Renal pelvis (tissue), 4 donors: Measurements from ENCODE around the gene ALK. TPM values are rescaled to one million over a fixed set of nuclear protein-coding genes. Genes with fewer than 3 reads are reported as not detected.

Experiments
- DNase-seq: peaks from one replicate; pipeline ENCODE4 v3.0.0-alpha.2; 2013
- polyA plus RNA-seq, 3 donors: library from polyadenylated mRNA; unstranded; fragments of 120-200 nt; gene quantifications; one replicate each; pipeline ENCODE4 v1.2.1, GENCODE V29; 2013; ENCODE audit not compliant: insufficient read length in 3 of 3

ALK gene
- polyA plus RNA-seq, 3 donors = 0.22 to 0.55 (median 0.36) TPM

DNA sequence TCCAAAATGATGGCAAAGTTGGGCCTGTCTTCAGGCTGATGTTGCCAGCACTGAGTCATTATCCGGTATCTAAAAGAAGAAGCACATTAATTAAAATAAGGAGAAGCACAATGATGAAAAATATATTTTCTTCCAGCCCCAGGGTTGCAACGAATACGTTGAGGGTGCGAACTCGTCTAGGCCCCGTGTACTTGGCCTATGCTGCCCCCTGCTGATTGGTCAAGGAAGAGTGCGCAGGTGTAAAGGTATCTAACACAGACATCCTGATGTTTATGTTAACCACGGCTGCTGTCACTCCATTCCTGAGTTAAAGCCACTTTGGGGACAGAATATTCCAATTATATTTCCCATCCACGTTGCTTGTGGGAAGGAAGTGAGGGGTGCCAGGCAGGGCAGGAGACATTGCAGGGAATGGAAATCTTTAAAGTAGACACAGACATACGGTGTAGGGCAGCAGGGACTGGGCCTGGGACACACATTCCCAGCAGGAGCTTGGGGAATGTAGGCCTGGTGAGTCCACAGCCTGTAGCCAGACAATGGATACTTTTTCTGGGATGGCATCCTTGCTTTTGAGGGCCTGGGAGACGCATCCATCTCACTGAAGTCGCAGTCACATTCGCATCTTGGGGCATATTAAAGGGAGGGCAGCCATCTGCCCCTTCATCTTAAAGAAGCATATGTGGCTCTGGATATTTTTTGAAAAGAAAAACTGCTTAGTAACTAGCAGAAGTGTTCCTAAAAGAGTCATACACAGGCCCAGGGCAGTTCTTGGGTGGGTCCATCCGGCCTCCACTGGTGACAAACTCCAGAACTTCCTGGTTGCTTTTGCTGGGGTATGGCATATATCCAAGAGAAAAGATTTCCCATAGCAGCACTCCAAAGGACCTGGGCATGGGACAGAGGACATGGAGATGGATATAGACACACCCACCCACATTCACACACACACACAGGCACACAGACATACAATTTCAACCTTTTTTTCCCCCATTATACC is 724.3 kb downstream of the ALK start:
- DNase-seq = peak; percentile 62

DNA sequence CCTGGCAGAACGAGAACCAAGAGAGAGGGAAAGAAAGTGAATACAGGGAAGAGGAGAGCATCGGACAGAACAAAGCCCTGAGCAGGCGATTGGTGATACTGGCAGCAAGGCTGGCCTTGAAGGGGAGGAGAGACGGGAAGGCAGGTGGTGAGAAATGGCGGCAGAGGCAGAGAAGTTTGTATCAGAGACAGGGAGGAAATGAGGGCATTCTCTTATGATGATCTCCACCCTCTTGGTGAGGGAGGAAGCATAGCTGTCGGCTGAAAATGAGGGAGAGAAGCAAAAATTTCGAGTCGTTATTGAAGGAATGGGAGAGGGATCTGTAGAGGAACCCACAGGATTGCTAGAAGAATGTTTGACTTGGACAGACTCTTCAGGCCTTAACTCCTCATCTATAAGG is 725.6 kb downstream of the ALK start:
- DNase-seq = no peak

DNA sequence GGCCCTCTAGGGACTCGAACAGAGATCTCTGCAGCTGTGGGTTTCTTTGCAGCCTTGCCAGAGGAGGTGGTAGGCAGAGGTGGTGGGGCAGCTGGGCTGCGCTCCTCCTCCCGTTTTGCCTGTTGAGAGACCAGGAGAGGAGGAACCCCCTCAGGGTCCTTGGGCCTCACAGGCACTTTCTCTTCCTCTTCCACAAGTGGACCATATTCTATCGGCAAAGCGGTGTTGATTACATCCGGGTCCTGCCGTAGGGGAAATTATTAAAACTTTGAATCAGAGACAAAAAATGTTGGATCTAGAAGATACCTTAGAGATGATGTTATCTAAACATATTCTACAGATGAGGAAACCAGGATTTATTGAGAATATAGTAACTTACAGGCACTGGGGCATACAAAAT is 727.7 kb downstream of the ALK start:
- DNase-seq = no peak

DNA sequence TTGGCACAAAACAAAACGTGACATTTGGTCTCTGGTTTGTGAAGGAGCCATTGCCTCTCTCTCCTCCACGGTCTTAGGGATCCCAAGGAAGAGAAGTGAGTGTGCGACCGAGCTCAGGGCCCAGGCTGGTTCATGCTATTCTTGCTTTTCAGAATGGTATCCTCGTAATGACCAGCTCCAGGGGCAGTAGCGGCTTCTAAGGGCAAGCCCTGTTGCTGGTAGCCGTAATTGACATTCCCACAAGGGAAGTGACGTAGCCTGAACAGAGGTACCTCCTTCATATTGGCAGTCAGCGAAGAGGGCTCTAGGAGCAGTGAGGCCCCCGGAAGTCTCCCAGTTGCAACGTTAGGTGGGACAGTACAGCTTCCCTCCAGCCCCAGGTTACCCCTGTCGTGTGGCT is 728.3 kb downstream of the ALK start:
- no peak for DNase-seq

DNA sequence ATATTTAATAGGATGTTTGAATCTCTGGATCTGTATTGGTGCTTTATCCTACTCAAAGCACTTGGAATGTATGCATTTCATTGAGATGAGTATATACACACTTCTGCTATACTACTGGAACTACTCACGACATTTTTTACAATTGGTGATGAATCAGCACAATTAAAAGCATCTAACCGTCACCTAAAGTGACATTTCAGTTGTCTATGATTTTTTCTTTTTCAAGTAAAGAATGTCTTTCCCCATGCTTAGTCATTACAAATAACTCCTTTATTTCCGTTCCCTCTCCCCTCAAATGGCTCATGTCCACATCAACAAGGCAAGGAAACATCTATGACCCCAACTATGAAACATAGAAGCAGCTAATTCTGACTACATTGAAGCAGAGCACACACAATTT is 728.9 kb downstream of the ALK start:
- no peak for DNase-seq

DNA sequence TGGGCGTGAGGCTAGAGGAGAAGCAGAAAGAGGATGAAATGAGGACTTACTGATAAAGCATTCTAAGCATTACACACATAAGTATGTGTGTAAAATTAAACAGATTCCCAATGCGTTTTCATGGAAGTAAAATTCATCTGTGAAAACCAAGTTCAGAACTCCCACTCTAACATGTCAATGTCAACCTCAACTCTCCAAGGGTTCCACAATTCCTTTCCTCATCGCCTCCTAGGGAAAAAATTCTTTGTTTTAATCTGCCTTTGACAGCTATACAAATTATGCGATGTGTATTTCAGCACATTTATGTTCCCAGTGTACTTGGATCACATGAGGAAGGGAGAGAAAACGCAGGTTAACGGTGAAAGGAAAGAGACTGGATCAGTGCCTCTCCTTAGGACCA is 729.6 kb downstream of the ALK start:
- no peak for DNase-seq

DNA sequence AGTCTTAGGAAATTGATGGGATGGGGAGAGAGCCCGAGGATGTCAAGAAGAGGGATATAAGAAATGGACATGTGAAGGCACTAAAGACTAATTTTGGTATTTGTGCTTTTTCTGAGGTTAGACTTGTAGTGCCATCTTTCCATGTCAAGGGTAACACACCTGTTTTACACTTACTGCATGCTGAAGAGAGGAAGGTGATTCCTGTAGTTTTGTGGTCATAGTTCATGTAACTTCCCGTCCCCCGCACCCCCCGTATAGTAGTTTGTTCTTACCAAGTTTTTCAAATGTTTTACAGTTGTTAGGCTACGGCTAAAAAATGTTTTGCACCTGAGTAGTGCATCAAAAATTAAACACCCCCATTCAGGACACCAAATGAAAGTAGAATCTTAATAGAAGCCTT is 732.3 kb downstream of the ALK start:
- DNase-seq = no peak

DNA sequence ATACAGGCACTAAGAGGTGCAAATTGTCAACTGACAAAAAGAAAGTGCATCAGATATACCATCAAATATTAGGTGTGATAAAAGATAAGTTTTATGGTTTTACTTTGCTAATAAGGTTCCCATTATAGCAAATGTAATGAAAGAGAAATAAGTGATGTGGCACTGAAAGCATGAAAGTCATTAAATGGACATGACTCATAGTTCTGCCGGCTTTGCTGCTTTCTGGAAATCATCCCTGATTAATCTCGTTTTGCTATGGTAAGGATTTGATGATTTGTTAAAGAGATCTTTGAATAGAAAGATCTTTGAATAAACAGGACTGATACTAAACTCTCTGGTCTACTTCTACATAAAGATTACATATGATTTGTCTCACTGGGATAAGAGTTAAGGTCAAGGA is 733.5 kb downstream of the ALK start:
- DNase-seq = no peak

DNA sequence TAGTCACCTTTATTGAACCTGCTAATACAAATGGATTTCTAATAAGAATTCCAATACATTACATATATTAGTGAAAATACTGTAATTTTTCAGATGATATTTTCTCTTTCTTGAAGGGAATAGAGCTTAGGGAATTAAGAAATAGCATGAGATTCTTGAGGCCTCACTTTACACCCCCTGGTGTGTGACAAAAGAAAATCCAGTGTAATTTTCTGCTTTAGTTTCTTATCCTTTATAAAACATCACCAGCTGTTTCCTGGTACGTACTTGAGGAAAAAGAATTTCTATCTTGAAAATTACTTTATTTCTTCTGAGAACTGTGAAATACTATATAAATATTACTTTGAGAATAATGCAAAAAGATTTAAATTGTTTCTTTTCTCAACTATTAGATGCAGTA is 734.6 kb downstream of the ALK start:
- DNase-seq = no peak

DNA sequence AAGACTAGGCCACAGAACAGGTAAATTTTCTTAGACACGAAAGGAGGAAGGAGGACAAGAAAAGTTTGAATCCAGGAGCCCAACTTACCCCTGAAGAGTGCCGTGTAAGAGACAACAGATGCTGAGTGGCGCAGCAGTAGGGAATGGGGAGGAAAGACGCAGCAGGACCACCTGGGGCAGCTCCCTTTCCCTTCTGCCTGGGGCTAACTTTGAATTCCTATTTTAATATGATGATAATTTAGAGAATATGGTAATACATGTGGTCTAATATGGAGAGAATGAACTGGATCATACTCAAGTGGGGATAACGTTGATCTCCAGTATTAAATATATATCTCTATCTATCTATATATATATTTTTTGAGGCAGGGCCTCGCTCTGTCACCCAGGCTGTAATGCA is 736.9 kb downstream of the ALK start:
- no peak for DNase-seq

DNA sequence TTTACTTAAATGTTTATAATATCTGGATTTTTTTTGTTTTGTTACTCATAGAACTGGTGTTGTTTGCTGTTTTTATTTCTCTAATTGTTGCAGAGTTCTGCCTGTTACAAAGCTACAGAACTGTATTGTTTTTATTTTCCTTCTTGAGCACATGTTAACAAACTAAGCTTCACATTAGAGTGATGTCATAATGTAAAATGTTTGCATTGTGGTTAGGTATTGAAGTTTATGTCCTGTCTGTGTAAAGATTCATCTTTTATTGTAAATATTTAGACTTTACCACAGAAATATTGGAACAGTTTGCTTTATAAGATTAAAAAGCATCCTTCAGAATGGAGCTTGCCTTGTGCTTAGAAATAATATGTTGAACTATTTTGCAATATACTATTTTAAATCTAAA is 738.5 kb downstream of the ALK start:
- DNase-seq = no peak

DNA sequence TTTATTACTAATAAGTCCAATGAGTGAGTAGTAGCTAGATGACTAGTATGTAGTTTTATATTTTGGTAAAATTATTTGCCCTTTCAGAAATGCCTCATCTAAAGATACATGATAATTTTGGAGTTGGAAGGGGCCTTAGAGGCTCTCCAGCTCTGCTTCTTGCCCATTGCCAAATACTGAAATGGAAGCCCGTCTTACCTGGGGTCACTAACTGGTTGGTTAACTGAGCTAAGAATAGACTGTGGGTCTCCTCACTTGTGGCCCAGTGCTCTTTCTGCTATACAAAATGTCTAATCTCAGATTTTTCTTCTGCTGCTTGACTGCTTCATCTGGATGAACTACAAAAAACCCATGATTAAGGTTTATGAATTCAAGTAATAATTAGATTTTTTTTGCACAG is 739.1 kb downstream of the ALK start:
- DNase-seq = no peak

DNA sequence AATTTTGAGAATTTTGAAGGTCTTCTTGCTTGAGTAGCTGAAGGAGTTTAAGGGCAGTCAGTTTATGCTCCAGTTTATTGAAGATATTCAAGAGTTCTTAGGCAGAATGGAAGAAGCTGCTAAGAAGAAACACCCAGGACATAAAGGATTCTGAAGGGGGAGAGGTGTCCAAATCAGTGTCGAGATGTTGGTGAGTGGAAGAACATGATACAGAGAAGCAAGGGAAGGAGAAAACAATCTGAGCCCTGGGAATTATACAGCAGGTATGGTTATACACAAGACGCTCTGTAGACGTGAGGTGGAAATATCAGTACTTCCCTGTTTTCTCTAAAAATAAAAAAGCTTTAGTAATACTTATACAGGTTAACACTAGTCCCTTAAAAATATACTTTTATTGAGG is 746.0 kb downstream of the ALK start:
- DNase-seq = no peak

DNA sequence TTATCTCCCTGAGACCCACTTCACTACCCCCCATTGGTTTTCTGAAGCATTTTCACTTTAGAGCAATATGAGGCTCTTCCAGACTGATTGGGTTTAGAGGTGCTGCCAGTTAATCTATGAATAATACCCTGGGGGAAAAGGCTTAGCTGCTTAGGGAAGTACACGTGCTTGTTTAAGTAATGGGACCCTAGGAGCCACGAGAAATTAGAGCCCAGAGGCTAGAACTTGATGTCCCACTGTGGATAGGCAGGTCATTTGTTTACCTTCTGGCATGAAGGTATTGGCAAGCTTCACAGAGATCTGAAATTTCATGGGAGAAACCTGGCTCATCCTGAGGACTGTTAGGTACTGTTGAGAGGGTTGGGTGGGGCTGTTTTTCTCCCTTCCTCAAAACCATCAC is 746.4 kb downstream of the ALK start:
- DNase-seq = no peak

DNA sequence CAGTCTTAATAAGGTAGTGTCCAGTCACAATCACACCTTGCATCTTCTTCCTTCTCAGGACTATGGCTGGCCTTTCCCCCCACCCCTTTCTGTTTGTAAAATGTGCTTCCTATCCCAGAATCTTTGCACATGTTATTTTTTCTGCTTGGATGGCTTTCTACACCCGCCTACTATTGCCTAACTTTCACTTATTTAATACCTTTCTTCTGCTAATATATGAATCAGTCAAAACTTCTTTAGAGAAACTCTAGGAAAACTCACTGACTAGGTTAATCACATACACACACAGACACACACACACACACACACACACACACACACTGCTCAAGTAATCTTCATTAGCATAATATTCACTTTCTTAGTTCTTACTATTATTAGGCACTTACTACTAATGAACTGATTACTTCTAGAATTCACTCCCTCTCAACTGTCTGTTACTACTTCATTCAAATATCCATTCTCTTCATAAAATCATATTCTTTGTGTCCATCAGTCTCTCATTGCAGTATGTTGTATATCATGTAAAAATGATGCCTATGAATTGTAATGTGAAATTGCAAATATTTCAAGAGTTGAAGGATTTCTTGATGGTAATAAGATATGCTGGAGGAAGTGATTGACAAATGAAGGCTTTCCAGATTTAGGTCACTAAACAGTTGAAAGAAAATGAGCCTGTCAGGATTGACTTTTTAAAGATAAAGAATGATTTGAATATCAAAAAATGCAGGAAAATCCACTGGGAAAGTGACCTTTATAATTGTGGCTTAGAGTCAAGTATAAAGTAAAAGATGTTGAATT is 754.9 kb downstream of the ALK start:
- no peak for DNase-seq

DNA sequence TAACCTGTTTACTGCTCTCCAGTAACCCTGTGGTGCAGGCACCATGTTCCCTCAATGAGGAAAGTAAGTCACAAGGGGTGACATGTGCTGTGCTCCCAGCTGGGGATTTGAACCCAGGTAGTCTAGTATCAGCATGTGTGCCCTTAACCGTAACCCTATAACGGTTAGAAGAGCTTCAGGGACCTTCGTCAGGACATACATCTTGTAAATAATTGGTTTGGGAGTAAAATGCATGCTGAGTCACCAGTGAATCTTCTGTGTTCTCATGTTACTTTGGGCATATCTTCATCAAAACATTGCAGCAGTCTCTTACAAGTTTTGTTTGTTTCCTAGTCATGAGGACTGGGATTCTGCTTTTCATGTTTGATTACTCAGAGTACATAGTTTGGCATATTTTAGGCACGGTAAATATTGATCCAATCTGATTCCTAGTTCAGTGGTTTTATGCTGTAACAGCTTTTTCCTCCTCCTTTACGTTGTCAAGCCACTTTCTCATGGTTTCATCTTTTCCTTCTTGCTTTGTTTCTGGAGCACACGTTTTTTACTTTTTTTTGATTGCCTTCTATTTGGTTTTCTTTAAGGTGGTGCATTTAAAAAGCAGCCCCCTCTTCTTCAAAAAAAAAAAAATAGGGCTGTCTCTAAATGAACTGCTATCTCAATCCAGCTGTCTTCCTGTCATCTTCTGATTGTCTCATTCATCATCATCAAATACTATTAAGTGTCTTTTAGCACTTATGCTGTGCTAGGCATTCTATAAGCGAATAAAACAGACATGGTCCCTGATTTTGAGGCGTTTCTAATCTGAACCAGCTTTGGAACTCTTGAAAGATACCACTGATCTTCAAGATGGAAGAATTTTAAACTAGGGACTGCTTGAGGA is 755.8 kb downstream of the ALK start:
- DNase-seq = peak; percentile 27

DNA sequence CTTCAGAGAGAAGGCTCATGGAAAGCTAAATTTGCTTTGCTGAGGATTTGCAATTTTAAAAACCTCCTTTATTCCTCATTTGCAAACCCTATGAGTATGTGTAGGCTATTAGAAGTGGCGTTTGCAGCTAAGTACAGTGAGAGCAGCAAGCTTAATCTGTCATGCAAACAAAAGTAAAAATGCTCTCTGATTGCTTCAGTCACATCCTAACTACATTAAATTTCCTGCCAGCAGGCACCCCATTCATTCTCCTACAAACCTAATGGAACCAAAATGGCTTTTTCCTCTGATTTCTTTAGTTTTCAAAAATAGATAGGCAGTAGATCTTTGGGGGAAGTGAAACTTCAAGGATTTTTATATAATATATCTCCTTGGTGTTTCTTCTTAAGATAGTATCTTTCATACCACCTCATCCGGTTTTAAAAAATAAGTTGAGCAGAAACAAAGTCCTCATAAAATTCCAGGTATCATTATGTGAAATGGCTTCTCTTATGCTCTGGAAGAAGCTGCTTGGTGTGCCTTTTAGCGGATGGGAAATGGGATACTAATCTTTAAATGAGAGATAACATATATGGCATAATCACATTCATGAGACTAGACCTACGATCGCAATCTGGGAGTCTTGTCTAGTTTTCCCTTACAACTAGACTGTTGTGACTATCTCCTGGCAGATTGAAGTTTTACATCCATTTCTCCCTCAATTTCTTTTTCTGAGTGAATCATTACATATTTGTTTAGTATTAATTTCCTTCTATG is 757.1 kb downstream of the ALK start:
- DNase-seq = no peak

DNA sequence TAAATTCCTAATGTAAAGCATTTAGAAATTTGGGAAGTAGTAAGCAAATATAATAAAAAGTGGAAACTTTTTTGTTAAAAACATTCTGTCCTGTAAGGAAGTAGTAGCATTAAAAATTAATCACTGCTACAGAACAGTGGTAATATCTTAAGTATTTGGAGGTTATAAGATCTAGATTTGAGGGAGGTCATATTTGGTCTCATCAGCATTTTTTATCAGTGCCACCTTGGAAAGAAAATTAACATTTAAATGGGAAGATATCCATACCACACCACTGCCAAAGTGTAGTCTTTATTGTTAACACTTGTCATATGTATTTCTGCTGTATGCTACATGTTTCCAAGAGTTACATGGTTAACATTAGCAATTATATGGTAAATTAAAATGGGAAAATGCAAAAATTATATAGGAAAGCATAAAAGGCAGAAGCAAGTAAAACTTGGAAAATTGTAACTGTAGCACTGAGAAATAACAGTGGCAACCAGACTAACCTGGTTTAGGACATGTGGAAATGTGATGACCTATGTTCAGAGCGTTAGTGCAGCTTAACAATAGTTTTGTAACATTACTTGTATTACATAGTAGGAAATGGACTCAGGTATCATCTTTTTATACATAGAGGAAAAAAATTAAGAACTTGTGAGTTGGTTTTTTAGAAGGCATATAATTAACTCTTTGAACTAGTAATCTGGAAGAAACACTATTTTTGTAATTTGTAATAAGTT is 759.0 kb downstream of the ALK start:
- DNase-seq = no peak

DNA sequence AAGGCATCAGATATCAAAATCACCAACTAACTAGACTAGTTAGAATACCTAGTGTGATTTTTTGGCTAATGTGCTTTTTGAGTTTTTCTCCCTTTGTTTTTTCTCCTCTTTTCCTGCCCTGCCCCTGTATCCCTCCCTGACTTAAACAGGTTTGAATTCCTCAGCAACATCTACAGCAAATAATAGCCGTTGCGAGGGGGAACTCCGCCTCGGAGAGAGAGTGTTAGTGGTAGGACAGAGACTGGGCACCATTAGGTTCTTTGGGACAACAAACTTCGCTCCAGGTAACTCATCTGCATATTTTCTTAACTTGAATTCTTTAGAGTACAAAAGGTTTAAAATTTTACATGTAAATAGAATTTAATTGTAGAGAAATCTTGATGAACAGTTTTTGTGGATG is 761.2 kb downstream of the ALK start:
- no peak for DNase-seq

DNA sequence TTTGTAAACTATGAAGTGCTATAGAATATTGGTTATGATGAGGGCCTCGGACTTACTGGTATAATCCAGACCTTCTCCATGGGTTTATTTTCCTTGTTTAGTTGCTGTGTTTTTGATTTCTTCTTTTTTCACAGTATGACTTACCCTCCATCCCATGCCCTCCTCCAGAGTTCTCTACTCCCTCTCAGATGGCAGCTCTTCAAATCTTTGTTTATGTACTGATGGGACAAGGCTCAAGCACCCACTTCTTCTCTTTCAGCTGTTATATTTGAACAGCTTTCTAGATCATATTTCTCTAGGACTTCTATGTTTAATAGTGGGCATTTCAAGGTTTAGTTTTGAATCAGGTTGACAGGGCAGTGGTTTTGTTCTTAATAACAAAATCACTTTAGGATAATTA is 762.3 kb downstream of the ALK start:
- no peak for DNase-seq

DNA sequence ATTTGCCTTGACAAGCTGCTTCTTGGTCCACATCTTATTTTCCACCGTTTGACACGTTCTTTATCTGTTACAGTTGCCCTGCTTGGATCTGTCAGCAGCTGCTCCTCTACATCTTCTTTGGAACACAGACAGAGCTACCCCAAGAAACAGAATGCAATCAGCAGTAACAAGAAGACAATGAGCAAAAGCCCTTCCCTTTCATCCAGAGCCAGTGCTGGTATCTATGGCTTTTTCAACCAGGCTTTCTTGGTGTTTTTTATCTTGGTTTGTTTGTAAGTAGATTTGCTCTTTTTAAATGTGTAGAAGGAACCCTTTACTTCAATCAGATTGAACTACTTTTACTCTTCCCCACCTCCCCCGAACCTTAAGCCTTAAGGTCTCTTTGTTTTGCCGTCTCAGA is 764.3 kb downstream of the ALK start:
- no peak for DNase-seq
